K562 treated with DMSO at 1 percent for 48 hours (cell line): ENCODE data around the gene NCBP2L. TPM values are rescaled to one million over a fixed set of nuclear protein-coding genes. Genes with fewer than 3 reads are reported as not detected.

ENCODE experiments used
- total RNA-seq: library from RNA; unstranded; fragments of 300-600 nt; gene quantifications from 2 replicates; pipeline ENCODE4 v1.2.3, GENCODE V29; 2022; ENCODE audit warnings: low replicate concordance; ENCODE audit errors: extremely low read depth

The NCBP2L gene
- not detected in 2 replicates for total RNA-seq

DNA sequence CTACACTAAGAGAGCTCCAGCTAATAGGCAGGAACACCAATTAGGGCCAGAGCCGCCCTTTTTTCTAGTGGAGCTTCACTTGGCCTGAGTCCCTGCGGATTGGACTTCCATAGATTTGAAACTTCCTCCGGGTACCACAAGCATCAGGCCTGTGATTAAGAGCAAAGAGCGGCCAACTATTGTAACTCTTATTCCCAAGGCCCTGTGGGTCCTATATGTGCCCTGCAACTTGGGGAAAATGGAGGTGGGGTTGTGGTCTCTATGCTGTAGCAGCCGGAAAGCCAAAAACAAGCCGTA lies at the start of gene NCBP2L:
Gene NCBP2L, plus strand, starts transcription at position 198 of the 297 bp plus-strand sequence. CDS start 16,488 bp downstream, outside the sequence.

DNA sequence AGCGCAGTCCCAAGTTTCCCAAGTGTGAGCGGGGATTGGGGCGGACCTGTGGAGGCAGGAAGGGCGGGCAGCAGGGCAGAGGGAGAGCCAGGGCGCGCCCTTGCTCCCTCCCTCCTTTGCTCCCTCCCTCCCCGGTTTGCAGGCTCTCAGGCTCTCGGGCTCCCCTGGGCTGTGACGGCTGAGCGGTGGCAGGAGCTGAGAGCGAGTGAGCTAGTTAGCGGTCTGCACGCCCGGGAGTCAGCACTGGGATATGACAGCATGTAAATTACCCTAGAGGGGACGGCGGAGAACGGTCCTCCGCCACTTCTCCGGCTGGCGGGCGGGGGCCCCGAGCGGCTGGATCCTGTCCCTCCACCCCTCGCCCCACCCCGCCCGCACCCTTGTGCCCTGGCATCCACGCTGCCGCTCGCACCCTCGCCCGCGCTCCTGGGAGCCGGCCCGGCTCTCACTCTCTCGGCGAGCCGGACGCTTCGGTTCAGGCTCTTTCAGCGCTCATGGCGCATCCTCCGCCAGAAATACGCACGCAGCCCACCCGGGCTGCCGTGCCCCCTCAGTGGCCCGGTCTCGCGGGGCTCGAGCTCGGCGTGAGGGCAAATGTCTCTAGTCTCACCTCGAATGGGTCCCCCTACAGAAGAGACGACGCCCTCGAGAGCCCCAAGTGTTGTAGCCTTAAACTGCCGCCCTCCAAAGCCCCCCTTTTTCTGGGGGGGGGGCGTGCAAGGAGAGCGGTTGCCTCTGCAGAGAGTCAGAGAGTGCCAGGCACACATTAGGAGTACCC lies 1.6 kb upstream of the NCBP2L start, which contains the start of gene TSC22D3:
Gene TSC22D3, minus strand, starts transcription at position 54 of the 778 bp plus-strand sequence. CDS start 368 bp downstream, outside the sequence.

DNA sequence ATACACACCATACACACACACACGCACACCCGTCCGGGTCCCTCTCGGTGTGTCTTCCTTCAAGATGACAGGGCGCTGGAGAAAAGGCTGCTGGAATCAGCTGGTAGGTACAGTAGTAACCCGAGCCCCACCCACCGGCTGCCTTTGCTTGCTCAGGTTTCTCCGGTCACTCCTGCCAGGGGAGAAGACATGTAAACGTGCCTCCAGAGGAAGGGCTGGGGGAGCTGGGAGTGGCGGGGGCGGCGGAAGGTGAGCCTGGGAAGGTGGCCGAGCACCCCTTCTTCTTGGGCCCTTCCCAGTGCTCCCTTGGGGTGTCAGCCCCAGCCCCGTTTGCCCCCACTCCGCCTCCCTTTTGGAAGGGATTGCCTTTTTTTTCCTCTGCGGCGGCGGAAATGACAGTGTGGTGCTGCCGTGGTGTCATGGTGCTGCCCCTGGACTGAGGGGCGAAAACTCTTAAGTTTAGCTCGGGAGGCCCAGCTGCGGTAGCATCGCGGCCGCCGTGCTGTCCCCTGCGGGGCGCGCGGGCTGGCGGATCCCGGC lies 48.2 kb downstream of the NCBP2L start, which contains the start of gene MID2:
Gene MID2, plus strand, starts transcription at position 169 of the 540 bp plus-strand sequence. CDS start 561 bp downstream, outside the sequence.

Other genes starting within 250 kb of the NCBP2L start
- not detected in 2 replicates for gene PRPS1, start 149.2 kb upstream of the NCBP2L start, total RNA-seq
- gene TSC22D3, start 1.9 kb upstream of the NCBP2L start, total RNA-seq, result not detected in 2 replicates
- not detected in 2 replicates for gene MID2, start 48.1 kb downstream of the NCBP2L start, total RNA-seq
- gene TEX13B, start 204.6 kb downstream of the NCBP2L start, total RNA-seq, result not detected in 2 replicates